ENCODE data around the gene POLN.
"Not testable (repeated sequence)": the region's sequence is repeated elsewhere in the genome, so short reads cannot be mapped to it uniquely, and the experiment has no call there.

POLN gene

GRCh38 chr4:2212831-2213230 is 29.1 kb downstream of the POLN start:
- no peak for DNase-seq

- DNase-seq, result not testable (repeated sequence)
Measured at GRCh38 chr4:2202789-2203188, 39.1 kb downstream of the POLN start.

- DNase-seq, result no peak
Measured at GRCh38 chr4:2194496-2194895, 47.4 kb downstream of the POLN start.

GRCh38 chr4:2193326-2193725 is 48.6 kb downstream of the POLN start:
- no peak for DNase-seq

- DNase-seq, result no peak
Measured at GRCh38 chr4:2186865-2187172, 55.1 kb downstream of the POLN start.

- peak; percentile 11 for DNase-seq
Measured at GRCh38 chr4:2186133-2186864, 55.6 kb downstream of the POLN start.

- DNase-seq, result no peak
Measured at GRCh38 chr4:2183394-2183793, 58.5 kb downstream of the POLN start.

- DNase-seq, result no peak
Measured at GRCh38 chr4:2182994-2183393, 58.9 kb downstream of the POLN start.

GRCh38 chr4:2180410-2180809 is 61.5 kb downstream of the POLN start:
- DNase-seq, result no peak

GRCh38 chr4:2179717-2180116 is 62.2 kb downstream of the POLN start:
- no peak for DNase-seq

GRCh38 chr4:2178986-2179385 is 62.9 kb downstream of the POLN start:
- DNase-seq, result no peak

GRCh38 chr4:2177443-2178093 is 64.4 kb downstream of the POLN start:
- no peak for DNase-seq

- DNase-seq, result no peak
Measured at GRCh38 chr4:2175990-2176698, 65.8 kb downstream of the POLN start.

GRCh38 chr4:2174061-2174460 is 67.9 kb downstream of the POLN start:
- no peak for DNase-seq

- DNase-seq, result no peak
Measured at GRCh38 chr4:2172627-2173231, 69.2 kb downstream of the POLN start.

GRCh38 chr4:2172161-2172560 is 69.8 kb downstream of the POLN start:
- no peak for DNase-seq

- no peak for DNase-seq
Measured at GRCh38 chr4:2168469-2169319, 73.2 kb downstream of the POLN start.

GRCh38 chr4:2166253-2166652 is 75.7 kb downstream of the POLN start:
- no peak for DNase-seq

GRCh38 chr4:2165391-2165790 is 76.5 kb downstream of the POLN start:
- DNase-seq, result no peak

- no peak for DNase-seq
Measured at GRCh38 chr4:2163311-2163821, 78.6 kb downstream of the POLN start.

- not testable (repeated sequence) for DNase-seq
Measured at GRCh38 chr4:2161092-2161703, 80.7 kb downstream of the POLN start.

GRCh38 chr4:2159931-2160330 is 82.0 kb downstream of the POLN start:
- DNase-seq, result no peak
